Retinal pigment epithelial cell (primary cell): ENCODE results near the gene ZNF521.

Experiments used
- DNase-seq: peaks from one replicate; pipeline ENCODE4 v3.0.0-alpha.2; 2010; ENCODE audit warnings: low read depth
- H3K4me3 ChIP-seq: 2 replicates; pipeline ENCODE4 v1.5.1; 2011; ENCODE audit warnings: mild to moderate bottlenecking, low read length, control low read depth, moderate library complexity
- CTCF ChIP-seq: conservative IDR thresholded peaks from 2 replicates; pipeline ENCODE4 v1.5.1; 2011; ENCODE audit warnings: low read depth, low read length, control low read depth, inconsistent platforms

Gene ZNF521

GRCh38 chr18:25349926-25350487 lies 2.0 kb downstream of the ZNF521 start:
- no peak for DNase-seq
- peak overlapping the region; percentile 86 for H3K4me3 ChIP-seq
- no peak for TF ChIP-seq CTCF

GRCh38 chr18:25349131-25349925 lies 2.6 kb downstream of the ZNF521 start:
- H3K4me3 ChIP-seq, result peak overlapping the region; percentile 86
- no peak for TF ChIP-seq CTCF
- DNase-seq, result no peak

- H3K4me3 ChIP-seq, result peak overlapping the region; percentile 86
- DNase-seq, result no peak
- TF ChIP-seq CTCF, result no peak
Observed at GRCh38 chr18:25348386-25349130, 3.4 kb downstream of the ZNF521 start.

- no peak for DNase-seq
- H3K4me3 ChIP-seq, result no peak overlapping the region
- TF ChIP-seq CTCF, result no peak
Observed at GRCh38 chr18:25346561-25346960, 5.4 kb downstream of the ZNF521 start.

- TF ChIP-seq CTCF, result no peak
- DNase-seq, result no peak
- H3K4me3 ChIP-seq, result no peak overlapping the region
Observed at GRCh38 chr18:25345081-25345866, 6.7 kb downstream of the ZNF521 start.

- H3K4me3 ChIP-seq, result no peak overlapping the region
- no peak for TF ChIP-seq CTCF
- no peak for DNase-seq
Observed at GRCh38 chr18:25341831-25342230, 10.1 kb downstream of the ZNF521 start.
